HepG2 (cell line): ENCODE data around the gene MCRS1. TPM values are rescaled to one million over a fixed set of nuclear protein-coding genes. Genes with fewer than 3 reads are reported as not detected.

ENCODE experiments used
- ADNP ChIP-seq: sonication (generic); formaldehyde crosslinking; IDR thresholded peaks from 2 replicates; pipeline ENCODE4 v1.4.0; 2020; ENCODE audit warnings: missing genetic modification reagents
- CAMTA2 ChIP-seq: sonication (generic); formaldehyde crosslinking; IDR thresholded peaks from 2 replicates; pipeline ENCODE4 v1.4.0; 2020; ENCODE audit warnings: mild to moderate bottlenecking, missing genetic modification reagents, borderline replicate concordance
- CREBL2 ChIP-seq: sonication (generic); formaldehyde crosslinking; IDR thresholded peaks from 2 replicates; pipeline ENCODE4 v1.8.1; 2023; ENCODE audit warnings: missing genetic modification reagents, mild to moderate bottlenecking, borderline replicate concordance
- FOSL2 ChIP-seq: sonication (generic); formaldehyde crosslinking; IDR thresholded peaks from 2 replicates; pipeline ENCODE4 v1.4.0; 2020; ENCODE audit warnings: missing genetic modification reagents
- FOXK2 ChIP-seq: fragments of 450-650 bp; IDR thresholded peaks from 2 replicates; pipeline ENCODE4 v1.6.1; 2016
- HOXA9 ChIP-seq: sonication (generic); formaldehyde crosslinking; IDR thresholded peaks from 2 replicates; pipeline ENCODE4 v1.8.1; 2022; ENCODE audit warnings: missing genetic modification reagents, mild to moderate bottlenecking, moderate library complexity, borderline replicate concordance
- KAT8 ChIP-seq: IDR thresholded peaks from 2 replicates; pipeline ENCODE4 v1.6.1; 2016; ENCODE audit warnings: missing genetic modification reagents, missing compliant biosample characterization
- MTF2 ChIP-seq: sonication (generic); formaldehyde crosslinking; IDR thresholded peaks from 2 replicates; pipeline ENCODE4 v1.5.0; 2020; ENCODE audit warnings: missing genetic modification reagents, borderline replicate concordance
- MXI1 ChIP-seq: IDR thresholded peaks from 3 replicates; pipeline ENCODE4 v1.6.1; 2012; ENCODE audit warnings: low read depth, low read length, inconsistent platforms, borderline replicate concordance
- NRL ChIP-seq: sonication (generic); formaldehyde crosslinking; IDR thresholded peaks from 2 replicates; pipeline ENCODE4 v1.5.0; 2020; ENCODE audit warnings: missing genetic modification reagents, mild to moderate bottlenecking, moderate library complexity, borderline replicate concordance
- POLR2AphosphoS2 ChIP-seq: IDR thresholded peaks from 2 replicates; pipeline ENCODE4 v1.6.1; 2011; ENCODE audit warnings: low read depth, low read length, improper control_type of control experiment
- SMAD9 ChIP-seq: sonication (generic); formaldehyde crosslinking; IDR thresholded peaks from 2 replicates; pipeline ENCODE4 v1.5.1; 2020; ENCODE audit warnings: mild to moderate bottlenecking, missing genetic modification reagents
- SMARCC2 ChIP-seq: fragments of 450-650 bp; IDR thresholded peaks from 2 replicates; pipeline ENCODE4 v1.6.1; 2017; ENCODE audit warnings: antibody characterized with exemption, mild to moderate bottlenecking
- SNRNP70 ChIP-seq: fragments of 200-400 bp; formaldehyde crosslinking; IDR thresholded peaks from 2 replicates; pipeline ENCODE4 v1.6.1; 2017; ENCODE audit warnings: mild to moderate bottlenecking, low read depth, low read length, moderate library complexity
- SP2 ChIP-seq: sonication (generic); formaldehyde crosslinking; IDR thresholded peaks from 2 replicates; pipeline ENCODE4 v1.5.1; 2020; ENCODE audit warnings: mild to moderate bottlenecking, missing genetic modification reagents
- SSRP1 ChIP-seq: IDR thresholded peaks from 2 replicates; pipeline ENCODE4 v1.6.1; 2016; ENCODE audit warnings: control low read depth
- ZBTB14 ChIP-seq: sonication (generic); formaldehyde crosslinking; IDR thresholded peaks from 2 replicates; pipeline ENCODE4 v1.4.0; 2020; ENCODE audit warnings: missing genetic modification reagents
- ZNF180 ChIP-seq: sonication (generic); formaldehyde crosslinking; IDR thresholded peaks from 2 replicates; pipeline ENCODE4 v1.4.0; 2020; ENCODE audit warnings: low read depth, missing genetic modification reagents, borderline replicate concordance
- ZNF24 ChIP-seq: fragments of 450-650 bp; IDR thresholded peaks from 2 replicates; pipeline ENCODE4 v1.6.1; 2017; ENCODE audit warnings: antibody characterized with exemption, mild to moderate bottlenecking
- ZNF3 ChIP-seq: IDR thresholded peaks from 2 replicates; pipeline ENCODE4 v1.7.0; 2017; ENCODE audit warnings: inconsistent platforms
- ZNF34 ChIP-seq: sonication (generic); formaldehyde crosslinking; IDR thresholded peaks from 2 replicates; pipeline ENCODE4 v1.4.0; 2020; ENCODE audit warnings: mild to moderate bottlenecking, missing genetic modification reagents, borderline replicate concordance
- ZNF354B ChIP-seq: sonication (generic); formaldehyde crosslinking; IDR thresholded peaks from 2 replicates; pipeline ENCODE4 v1.8.0; 2022; ENCODE audit warnings: mild to moderate bottlenecking, missing genetic modification reagents
- ZNF383 ChIP-seq: sonication (generic); formaldehyde crosslinking; IDR thresholded peaks from 2 replicates; pipeline ENCODE4 v1.4.0; 2020; ENCODE audit warnings: missing genetic modification reagents, mild to moderate bottlenecking, borderline replicate concordance
- ZNF569 ChIP-seq: sonication (generic); formaldehyde crosslinking; IDR thresholded peaks from 2 replicates; pipeline ENCODE4 v1.5.0; 2020; ENCODE audit warnings: mild to moderate bottlenecking, missing genetic modification reagents, moderate library complexity, borderline replicate concordance
- ZNF7 ChIP-seq: IDR thresholded peaks from 2 replicates; pipeline ENCODE4 v1.6.1; 2016; ENCODE audit warnings: missing biosample characterization, missing genetic modification reagents
- ZNF850 ChIP-seq: sonication (generic); formaldehyde crosslinking; conservative IDR thresholded peaks from 2 replicates; pipeline ENCODE4 v1.9.0; 2021; ENCODE audit warnings: mild to moderate bottlenecking, missing genetic modification reagents
- ZSCAN5A ChIP-seq: sonication (generic); formaldehyde crosslinking; IDR thresholded peaks from 2 replicates; pipeline ENCODE4 v1.8.0; 2022; ENCODE audit warnings: mild to moderate bottlenecking, missing genetic modification reagents, borderline replicate concordance
- polyA plus RNA-seq, 8 experiments: library from polyadenylated mRNA; depleted of rRNA in 3 of 8; stranded (reverse) in 7 of 8; unstranded in 1 of 8; fragments of >200 nt; fragmentation: Illumina TruSeq in 4 of 8; extraction: Trizol in 4 of 8; gene quantifications; 2 replicates each; pipeline versions ENCODE4 v1.2.1 to v1.2.3, GENCODE V29; 2011 to 2016; ENCODE audit warnings: low read depth in 4 of 8, missing spikeins in 1 of 8, mixed read lengths in 1 of 8; ENCODE audit not compliant: insufficient read depth in 1 of 8
- total RNA-seq, 5 experiments: library from RNA; depleted of rRNA; stranded (reverse); fragments of >200 nt; fragmentation: Illumina TruSeq; extraction: Trizol; gene quantifications; 2 replicates each; pipeline ENCODE4 v1.2.3, GENCODE V29; 2016; ENCODE audit warnings: low read depth in 1 of 5

The MCRS1 gene
- total and polyA plus RNA-seq, 2 of the 13 experiments (the other 11 are each of a cell fraction or from before 2014, with no cell fraction given) = 51.0 to 66.3 TPM

DNA sequence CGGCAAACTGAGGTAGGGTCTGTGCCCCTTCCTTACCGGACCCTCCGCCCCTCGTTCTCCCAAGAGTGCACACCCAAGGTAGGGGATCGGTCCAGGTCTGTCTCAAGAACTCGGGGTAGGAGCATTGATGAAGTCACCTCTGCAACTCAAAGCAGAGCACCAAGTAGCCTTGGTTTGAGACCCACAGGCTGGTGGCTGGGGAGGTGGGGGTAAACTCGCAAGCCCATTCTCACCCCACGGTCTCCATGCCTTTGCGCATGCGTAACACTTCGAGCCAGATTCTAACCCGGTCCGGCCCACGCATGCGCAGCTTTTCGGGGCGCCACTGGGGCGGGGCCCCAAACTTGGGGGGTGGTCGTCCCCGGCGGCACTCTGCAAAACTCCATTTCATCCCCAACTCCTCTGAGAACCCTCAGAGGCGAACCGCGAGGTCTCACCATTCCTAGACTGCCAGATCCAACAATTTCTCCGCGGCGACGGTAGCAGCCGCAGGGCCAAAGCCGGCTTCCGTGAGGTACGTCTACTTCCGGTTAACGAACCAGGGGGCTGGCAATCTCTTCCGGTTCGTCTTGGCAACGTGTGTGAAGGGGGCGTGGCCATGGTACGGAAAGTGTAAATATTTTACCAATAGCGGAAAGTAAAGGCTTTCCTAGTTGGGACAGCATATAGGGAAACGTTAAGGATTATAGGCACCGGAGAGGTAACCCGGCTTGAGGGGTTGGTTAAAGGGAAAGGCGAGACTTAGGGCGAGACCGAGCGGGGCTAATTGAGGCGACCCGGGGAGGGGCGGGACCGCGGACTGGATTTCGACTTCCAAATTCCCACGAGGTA is at the start of gene MCRS1 (continued):
- TF ChIP-seq KAT8 (CRISPR knock-in tag) (peak; percentile 99), ZNF383 (no peak), SMAD9 (CRISPR knock-in tag) (no peak), ZNF24 (no peak), POLR2AphosphoS2 (peak; percentile 63; the same call in 1 of the 2 replicates), ADNP (CRISPR knock-in tag) (no peak), ZNF354B (no peak), ZNF34 (CRISPR knock-in tag) (no peak), ZSCAN5A (CRISPR knock-in tag) (0 out of 2 replicates have a peak, but pooled peaks have one; percentile 35), SP2 (CRISPR knock-in tag) (peak; percentile 64), ZBTB14 (CRISPR knock-in tag) (no peak), ZNF180 (CRISPR knock-in tag) (no peak), MTF2 (CRISPR knock-in tag) (no peak), FOXK2 (no peak), HOXA9 (no peak), ZNF3 (CRISPR knock-in tag) (no peak), MXI1 (peak; percentile 96; the same call in 2 of the 3 replicates), SSRP1 (no peak), ZNF569 (CRISPR knock-in tag) (peak; percentile 74; the same call in 1 of the 2 replicates), FOSL2 (CRISPR knock-in tag) (no peak; the same call in 1 of the 2 replicates), ZNF850 (CRISPR knock-in tag) (no peak), SMARCC2 (no peak), NRL (CRISPR knock-in tag) (peak; percentile 67; the same call in 1 of the 2 replicates), CAMTA2 (CRISPR knock-in tag) (no peak), CREBL2 (CRISPR knock-in tag) (no peak), ZNF7 (CRISPR knock-in tag) (no peak), SNRNP70 (no peak)
